GM18861 (cell line): ENCODE measurements around the gene MRM2.

Experiments used
- ATAC-seq: cut with Tn5 transposase; IDR thresholded peaks from one replicate; pipeline ENCODE4 v1.9.1; 2021; ENCODE audit not compliant: unreplicated experiment

Gene MRM2

GRCh38 chr7:2248984-2249694, 7.1 kb upstream of the MRM2 start:
- ATAC-seq: peak; percentile 44

GRCh38 chr7:2247141-2247995, 5.4 kb upstream of the MRM2 start:
- no peak for ATAC-seq

GRCh38 chr7:2245883-2246675, 4.1 kb upstream of the MRM2 start:
- no peak for ATAC-seq

- ATAC-seq: no peak
Observed at GRCh38 chr7:2244404-2244995, 2.5 kb upstream of the MRM2 start.

GRCh38 chr7:2243458-2243857, 1.5 kb upstream of the MRM2 start:
- no peak for ATAC-seq

GRCh38 chr7:2242541-2243429, 780 bp upstream of the MRM2 start:
- no peak for ATAC-seq

- ATAC-seq: no peak
Observed at GRCh38 chr7:2239242-2239641, 2.8 kb downstream of the MRM2 start.

GRCh38 chr7:2237109-2237602, 4.8 kb downstream of the MRM2 start:
- ATAC-seq: peak; percentile 60

- ATAC-seq: no peak
Observed at GRCh38 chr7:2233926-2234325, 8.1 kb downstream of the MRM2 start.

GRCh38 chr7:2232766-2233520, 9.1 kb downstream of the MRM2 start, which contains the start of gene MAD1L1:
TSS of gene MAD1L1 (minus strand) at chr7:2232945. CDS start at chr7:2230133, 2,812 bp downstream.
- ATAC-seq: no peak

GRCh38 chr7:2231992-2232765, 9.8 kb downstream of the MRM2 start:
- no peak for ATAC-seq

GRCh38 chr7:2230882-2231281, 11.1 kb downstream of the MRM2 start:
- no peak for ATAC-seq

GRCh38 chr7:2230226-2230625, 11.8 kb downstream of the MRM2 start:
- ATAC-seq: no peak

GRCh38 chr7:2229467-2229866, 12.5 kb downstream of the MRM2 start:
- no peak for ATAC-seq

GRCh38 chr7:2228921-2229320, 13.1 kb downstream of the MRM2 start:
- ATAC-seq: no peak

GRCh38 chr7:2227699-2228098, 14.3 kb downstream of the MRM2 start:
- no peak for ATAC-seq

GRCh38 chr7:2225830-2226229, 16.2 kb downstream of the MRM2 start:
- no peak for ATAC-seq

GRCh38 chr7:2225336-2225735, 16.7 kb downstream of the MRM2 start:
- ATAC-seq: no peak
